WTC11 (cell line): ENCODE measurements around the gene NNAT.

Source experiments
- ATF2 ChIP-seq: sonication (generic); formaldehyde crosslinking; IDR thresholded peaks from 2 replicates; pipeline ENCODE4 v1.8.1; 2022; ENCODE audit warnings: low read depth, missing genetic modification reagents, borderline replicate concordance
- FOXP4 ChIP-seq: sonication (generic); formaldehyde crosslinking; IDR thresholded peaks from 2 replicates; pipeline ENCODE4 v1.8.0; 2022; ENCODE audit warnings: mild to moderate bottlenecking, missing genetic modification reagents
- SOX15 ChIP-seq: fragments of 250-450 bp; sonication (Bioruptor Pico); IDR thresholded peaks from 2 replicates; pipeline ENCODE4 v1.9.0; 2021; ENCODE audit warnings: mild to moderate bottlenecking
- ZNF281 ChIP-seq: sonication (generic); formaldehyde crosslinking; IDR thresholded peaks from 2 replicates; pipeline ENCODE4 v1.8.0; 2023; ENCODE audit warnings: mild to moderate bottlenecking, missing genetic modification reagents

GRCh38 chr20:37484331-37484730 lies 36.7 kb upstream of the NNAT start:
- no peak for TF ChIP-seq SOX15 (CRISPR knock-in tag)
- no peak for TF ChIP-seq FOXP4 (CRISPR knock-in tag)
- no peak for TF ChIP-seq ATF2 (CRISPR knock-in tag)
- TF ChIP-seq ZNF281 (CRISPR knock-in tag): no peak
